ENCODE results near the gene D2HGDH. TPM values are rescaled to one million over a fixed set of nuclear protein-coding genes. Genes with fewer than 3 reads are reported as not detected.

Gene D2HGDH
- total and polyA plus RNA-seq, 2 of the 13 experiments (the other 11 are each of a cell fraction or from before 2014, with no cell fraction given): 19.2 to 20.3 TPM

DNA sequence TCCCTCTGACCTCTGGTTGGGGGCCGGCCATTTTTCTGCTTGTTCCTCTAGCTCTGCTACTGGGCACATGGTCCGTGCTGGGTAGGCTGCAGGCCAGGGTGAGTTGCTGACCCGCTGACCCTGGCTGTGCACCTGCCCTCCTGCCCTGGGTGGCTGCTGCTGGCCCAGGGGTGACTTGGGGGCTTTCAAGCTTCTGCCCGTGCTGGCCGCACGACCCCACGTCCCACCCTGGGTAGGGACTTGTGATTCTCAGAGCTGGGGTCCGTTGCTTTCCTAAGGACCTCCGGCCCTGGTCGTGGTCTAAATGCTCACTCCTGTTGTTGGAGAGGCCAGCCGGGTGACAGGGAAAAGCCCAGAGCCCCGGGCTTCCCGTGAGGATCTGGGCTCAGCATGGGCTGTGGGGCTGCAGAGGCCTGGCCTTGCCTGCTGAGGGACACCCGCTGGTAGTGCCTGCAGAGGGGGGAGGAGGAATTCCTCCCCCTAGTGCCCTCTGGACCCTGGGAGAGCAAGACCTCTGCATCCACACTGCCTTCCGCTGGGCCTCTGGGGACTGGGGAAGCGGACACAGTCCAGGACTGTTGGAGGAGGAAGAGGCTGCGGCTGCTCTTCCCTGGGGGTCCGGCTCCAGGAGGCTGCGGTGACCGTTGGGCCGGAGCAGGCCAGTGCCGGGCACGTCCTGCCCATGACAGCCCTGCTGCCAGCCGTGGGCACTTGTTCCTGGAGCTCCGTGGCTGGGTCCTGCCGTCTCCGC lies 35.9 kb downstream of the D2HGDH start (continued):
- TF ChIP-seq HINFP (CRISPR knock-in tag; IDR thresholded peaks at IDR 0.05; ENCODE audit: low read depth): peak; percentile 5; the same call in 1 of the 2 replicates
- TF ChIP-seq, protein P1, sequence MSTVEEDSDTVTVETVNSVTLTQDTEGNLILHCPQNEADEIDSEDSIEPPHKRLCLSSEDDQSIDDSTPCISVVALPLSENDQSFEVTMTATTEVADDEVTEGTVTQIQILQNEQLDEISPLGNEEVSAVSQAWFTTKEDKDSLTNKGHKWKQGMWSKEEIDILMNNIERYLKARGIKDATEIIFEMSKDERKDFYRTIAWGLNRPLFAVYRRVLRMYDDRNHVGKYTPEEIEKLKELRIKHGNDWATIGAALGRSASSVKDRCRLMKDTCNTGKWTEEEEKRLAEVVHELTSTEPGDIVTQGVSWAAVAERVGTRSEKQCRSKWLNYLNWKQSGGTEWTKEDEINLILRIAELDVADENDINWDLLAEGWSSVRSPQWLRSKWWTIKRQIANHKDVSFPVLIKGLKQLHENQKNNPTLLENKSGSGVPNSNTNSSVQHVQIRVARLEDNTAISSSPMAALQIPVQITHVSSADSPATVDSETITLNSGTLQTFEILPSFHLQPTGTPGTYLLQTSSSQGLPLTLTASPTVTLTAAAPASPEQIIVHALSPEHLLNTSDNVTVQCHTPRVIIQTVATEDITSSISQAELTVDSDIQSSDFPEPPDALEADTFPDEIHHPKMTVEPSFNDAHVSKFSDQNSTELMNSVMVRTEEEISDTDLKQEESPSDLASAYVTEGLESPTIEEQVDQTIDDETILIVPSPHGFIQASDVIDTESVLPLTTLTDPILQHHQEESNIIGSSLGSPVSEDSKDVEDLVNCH (CRISPR knock-in tag; IDR thresholded peaks at IDR 0.05): no peak
- TF ChIP-seq, protein P2, sequence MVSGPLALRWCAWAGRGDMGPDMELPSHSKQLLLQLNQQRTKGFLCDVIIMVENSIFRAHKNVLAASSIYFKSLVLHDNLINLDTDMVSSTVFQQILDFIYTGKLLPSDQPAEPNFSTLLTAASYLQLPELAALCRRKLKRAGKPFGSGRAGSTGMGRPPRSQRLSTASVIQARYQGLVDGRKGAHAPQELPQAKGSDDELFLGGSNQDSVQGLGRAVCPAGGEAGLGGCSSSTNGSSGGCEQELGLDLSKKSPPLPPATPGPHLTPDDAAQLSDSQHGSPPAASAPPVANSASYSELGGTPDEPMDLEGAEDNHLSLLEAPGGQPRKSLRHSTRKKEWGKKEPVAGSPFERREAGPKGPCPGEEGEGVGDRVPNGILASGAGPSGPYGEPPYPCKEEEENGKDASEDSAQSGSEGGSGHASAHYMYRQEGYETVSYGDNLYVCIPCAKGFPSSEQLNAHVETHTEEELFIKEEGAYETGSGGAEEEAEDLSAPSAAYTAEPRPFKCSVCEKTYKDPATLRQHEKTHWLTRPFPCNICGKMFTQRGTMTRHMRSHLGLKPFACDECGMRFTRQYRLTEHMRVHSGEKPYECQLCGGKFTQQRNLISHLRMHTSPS (CRISPR knock-in tag; IDR thresholded peaks at IDR 0.05; ENCODE audit: low read depth): peak; percentile 92
- TF ChIP-seq CBX5 (CRISPR knock-in tag; IDR thresholded peaks at IDR 0.05; ENCODE audit: borderline replicate concordance): peak; percentile 94; the same call in 1 of the 2 replicates
- TF ChIP-seq FOXO4 (CRISPR knock-in tag; conservative IDR thresholded peaks at IDR 0.05): 0 out of 2 replicates have a peak, but pooled peaks have one; percentile 89
- TF ChIP-seq, protein P3, sequence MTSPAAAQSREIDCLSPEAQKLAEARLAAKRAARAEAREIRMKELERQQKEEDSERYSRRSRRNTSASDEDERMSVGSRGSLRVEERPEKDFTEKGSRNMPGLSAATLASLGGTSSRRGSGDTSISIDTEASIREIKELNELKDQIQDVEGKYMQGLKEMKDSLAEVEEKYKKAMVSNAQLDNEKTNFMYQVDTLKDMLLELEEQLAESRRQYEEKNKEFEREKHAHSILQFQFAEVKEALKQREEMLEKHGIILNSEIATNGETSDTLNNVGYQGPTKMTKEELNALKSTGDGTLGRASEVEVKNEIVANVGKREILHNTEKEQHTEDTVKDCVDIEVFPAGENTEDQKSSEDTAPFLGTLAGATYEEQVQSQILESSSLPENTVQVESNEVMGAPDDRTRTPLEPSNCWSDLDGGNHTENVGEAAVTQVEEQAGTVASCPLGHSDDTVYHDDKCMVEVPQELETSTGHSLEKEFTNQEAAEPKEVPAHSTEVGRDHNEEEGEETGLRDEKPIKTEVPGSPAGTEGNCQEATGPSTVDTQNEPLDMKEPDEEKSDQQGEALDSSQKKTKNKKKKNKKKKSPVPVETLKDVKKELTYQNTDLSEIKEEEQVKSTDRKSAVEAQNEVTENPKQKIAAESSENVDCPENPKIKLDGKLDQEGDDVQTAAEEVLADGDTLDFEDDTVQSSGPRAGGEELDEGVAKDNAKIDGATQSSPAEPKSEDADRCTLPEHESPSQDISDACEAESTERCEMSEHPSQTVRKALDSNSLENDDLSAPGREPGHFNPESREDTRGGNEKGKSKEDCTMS (CRISPR knock-in tag; conservative IDR thresholded peaks at IDR 0.05): no peak; the same call in 1 of the 2 replicates
- TF ChIP-seq, protein P4, sequence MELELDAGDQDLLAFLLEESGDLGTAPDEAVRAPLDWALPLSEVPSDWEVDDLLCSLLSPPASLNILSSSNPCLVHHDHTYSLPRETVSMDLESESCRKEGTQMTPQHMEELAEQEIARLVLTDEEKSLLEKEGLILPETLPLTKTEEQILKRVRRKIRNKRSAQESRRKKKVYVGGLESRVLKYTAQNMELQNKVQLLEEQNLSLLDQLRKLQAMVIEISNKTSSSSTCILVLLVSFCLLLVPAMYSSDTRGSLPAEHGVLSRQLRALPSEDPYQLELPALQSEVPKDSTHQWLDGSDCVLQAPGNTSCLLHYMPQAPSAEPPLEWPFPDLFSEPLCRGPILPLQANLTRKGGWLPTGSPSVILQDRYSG (CRISPR knock-in tag; IDR thresholded peaks at IDR 0.05): peak; percentile 69
- TF ChIP-seq SMC3 (IDR thresholded peaks at IDR 0.05; ENCODE audit: low read length): peak; percentile 37; the same call in 1 of the 2 replicates
- TF ChIP-seq ATF1 (CRISPR knock-in tag; IDR thresholded peaks at IDR 0.05): no peak
- TF ChIP-seq, protein P5, sequence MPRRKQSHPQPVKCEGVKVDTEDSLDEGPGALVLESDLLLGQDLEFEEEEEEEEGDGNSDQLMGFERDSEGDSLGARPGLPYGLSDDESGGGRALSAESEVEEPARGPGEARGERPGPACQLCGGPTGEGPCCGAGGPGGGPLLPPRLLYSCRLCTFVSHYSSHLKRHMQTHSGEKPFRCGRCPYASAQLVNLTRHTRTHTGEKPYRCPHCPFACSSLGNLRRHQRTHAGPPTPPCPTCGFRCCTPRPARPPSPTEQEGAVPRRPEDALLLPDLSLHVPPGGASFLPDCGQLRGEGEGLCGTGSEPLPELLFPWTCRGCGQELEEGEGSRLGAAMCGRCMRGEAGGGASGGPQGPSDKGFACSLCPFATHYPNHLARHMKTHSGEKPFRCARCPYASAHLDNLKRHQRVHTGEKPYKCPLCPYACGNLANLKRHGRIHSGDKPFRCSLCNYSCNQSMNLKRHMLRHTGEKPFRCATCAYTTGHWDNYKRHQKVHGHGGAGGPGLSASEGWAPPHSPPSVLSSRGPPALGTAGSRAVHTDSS (CRISPR knock-in tag; conservative IDR thresholded peaks at IDR 0.05): no peak
- TF ChIP-seq DMAP1 (CRISPR knock-in tag; IDR thresholded peaks at IDR 0.05): peak; percentile 90
- peak; percentile 80; the same call in 1 of the 2 replicates for TF ChIP-seq RELA (CRISPR knock-in tag; IDR thresholded peaks at IDR 0.05)
- TF ChIP-seq NR1H2 (CRISPR knock-in tag; IDR thresholded peaks at IDR 0.05; ENCODE audit: borderline replicate concordance, low read depth): peak; percentile 94; the same call in 1 of the 2 replicates
- TF ChIP-seq TEAD3 (CRISPR knock-in tag; optimal IDR thresholded peaks at IDR 0.05; ENCODE audit: borderline replicate concordance): peak; percentile 97
- peak; percentile 38; the same call in 1 of the 2 replicates for TF ChIP-seq KMT2A (CRISPR knock-in tag; IDR thresholded peaks at IDR 0.05)
- TF ChIP-seq NFIC (IDR thresholded peaks at IDR 0.05; ENCODE audit: low read length): 0 out of 2 replicates have a peak, but pooled peaks have one; percentile 4

Data from HepG2 (cell line).